Measurements from ENCODE around the gene ECI2.
"Not testable (repeated sequence)": the region's sequence is repeated elsewhere in the genome, so short reads cannot be mapped to it uniquely, and the experiment has no call there.

The ECI2 gene

GRCh38 chr6:4101298-4101697 lies 34.1 kb downstream of the ECI2 start:
- no peak overlapping the region for H3K27ac Mint-ChIP-seq

GRCh38 chr6:4100655-4101054 lies 34.7 kb downstream of the ECI2 start:
- Mint-ChIP-seq H3K4me1 (no peaks in the 10 kb centered on the region), H3K27ac (no peak overlapping the region), H3K9me3 (no peaks in the 10 kb centered on the region), H3K36me3 (ENCODE audit: low read depth) (no peaks in the 10 kb centered on the region), H3K4me3 (no peak overlapping the region), H3K27me3 (no peaks in the 10 kb centered on the region)
- DNase-seq (no peak), ATAC-seq (no peak)

More at GRCh38 chr6:4101298-4101697, 34.1 kb downstream of the ECI2 start:
- H3K9me3 Mint-ChIP-seq = no peaks in the 10 kb centered on the region
- no peak for ATAC-seq
- H3K4me3 Mint-ChIP-seq = no peak overlapping the region
- H3K27me3 Mint-ChIP-seq = no peaks in the 10 kb centered on the region
- no peaks in the 10 kb centered on the region for H3K36me3 Mint-ChIP-seq (ENCODE audit: low read depth)
- no peak for DNase-seq
- H3K4me1 Mint-ChIP-seq = no peaks in the 10 kb centered on the region

DNA sequence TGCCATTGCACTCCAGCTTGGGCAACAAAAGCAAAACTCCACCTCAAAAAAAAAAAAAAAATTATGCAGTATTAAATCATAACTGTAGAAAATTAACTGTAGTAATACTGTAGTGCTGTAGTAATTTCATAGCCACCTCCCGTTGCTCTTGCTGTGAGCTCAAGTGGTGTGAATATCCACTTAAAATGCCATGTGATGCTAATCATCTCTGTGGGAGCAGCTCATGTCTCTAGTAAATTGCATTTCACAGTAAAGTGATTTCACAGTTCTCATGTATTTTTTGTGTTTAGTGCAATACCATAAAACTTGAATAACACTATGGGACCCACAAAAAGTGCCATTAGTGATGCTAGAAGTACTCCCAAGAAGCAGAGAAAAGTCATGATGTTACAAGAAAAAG lies 42.1 kb downstream of the ECI2 start:
- Mint-ChIP-seq H3K9me3 (no peaks in the 10 kb centered on the region), H3K27me3 (no peaks in the 10 kb centered on the region), H3K4me3 (no peak overlapping the region), H3K4me1 (no peaks in the 10 kb centered on the region), H3K36me3 (ENCODE audit: low read depth) (no peaks in the 10 kb centered on the region), H3K27ac (no peak overlapping the region)
- ATAC-seq (no peak), DNase-seq (no peak)

GRCh38 chr6:4091941-4092340 lies 43.4 kb downstream of the ECI2 start:
- no peak for DNase-seq
- no peak overlapping the region for H3K27ac Mint-ChIP-seq
- no peak for ATAC-seq
- H3K36me3 Mint-ChIP-seq (ENCODE audit: low read depth) = no peaks in the 10 kb centered on the region
- H3K9me3 Mint-ChIP-seq = no peaks in the 10 kb centered on the region
- H3K27me3 Mint-ChIP-seq = no peaks in the 10 kb centered on the region
- no peaks in the 10 kb centered on the region for H3K4me1 Mint-ChIP-seq
- H3K4me3 Mint-ChIP-seq = no peak overlapping the region

- H3K27me3 Mint-ChIP-seq; H3K27ac Mint-ChIP-seq; H3K9me3 Mint-ChIP-seq; H3K4me1 Mint-ChIP-seq; ATAC-seq; DNase-seq; H3K36me3 Mint-ChIP-seq (ENCODE audit: low read depth); H3K4me3 Mint-ChIP-seq: not testable (repeated sequence)
Observed at GRCh38 chr6:4090043-4090442, 45.3 kb downstream of the ECI2 start.

DNA sequence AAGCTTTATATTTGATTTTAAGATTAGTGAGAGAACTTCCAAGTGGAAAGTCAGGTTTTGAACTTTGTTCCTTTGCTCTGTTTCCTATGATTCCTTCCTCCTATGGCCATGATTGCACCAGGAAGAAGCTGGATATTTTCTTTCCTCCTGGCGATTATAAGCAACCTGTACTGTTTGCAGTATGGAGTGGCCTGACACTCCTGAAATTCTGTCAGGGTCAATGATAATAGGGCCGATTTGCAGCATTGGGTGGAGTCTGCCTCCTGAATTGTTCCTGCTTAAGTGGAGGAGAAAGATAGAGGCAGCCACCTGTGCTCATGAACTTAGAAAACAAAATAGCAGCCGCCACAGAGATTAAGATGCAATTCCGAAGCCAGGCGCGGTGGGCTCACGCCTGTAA lies 46.7 kb downstream of the ECI2 start:
- H3K9me3 Mint-ChIP-seq = no peaks in the 10 kb centered on the region
- no peaks in the 10 kb centered on the region for H3K27me3 Mint-ChIP-seq
- no peaks in the 10 kb centered on the region for H3K36me3 Mint-ChIP-seq (ENCODE audit: low read depth)
- DNase-seq (no peak), ATAC-seq (no peak)
- no peaks in the 10 kb centered on the region for H3K4me1 Mint-ChIP-seq
- no peak overlapping the region for H3K27ac Mint-ChIP-seq
- H3K4me3 Mint-ChIP-seq = no peak overlapping the region

DNA sequence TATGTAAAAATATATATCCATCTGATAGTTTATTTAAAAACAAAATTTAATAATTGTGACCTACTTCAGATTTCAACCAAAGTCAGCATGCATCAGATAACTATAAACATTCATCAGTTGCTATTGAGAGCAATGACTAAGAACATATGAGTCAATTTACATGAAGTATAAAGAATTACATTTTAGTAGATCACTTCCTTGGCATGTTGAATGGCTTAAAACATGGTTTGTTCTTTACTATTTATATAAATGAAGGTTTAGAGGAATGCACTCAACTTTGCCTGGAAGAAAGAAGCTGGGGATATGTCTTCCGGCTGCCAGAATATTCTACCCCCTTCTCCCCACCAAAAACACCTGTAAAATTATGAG lies 50.1 kb downstream of the ECI2 start:
- Mint-ChIP-seq H3K27ac (no peak overlapping the region), H3K4me3 (no peak overlapping the region), H3K9me3 (no peaks in the 10 kb centered on the region), H3K4me1 (no peaks in the 10 kb centered on the region), H3K27me3 (no peaks in the 10 kb centered on the region), H3K36me3 (ENCODE audit: low read depth) (no peaks in the 10 kb centered on the region)
- ATAC-seq (no peak), DNase-seq (no peak)

- H3K27ac Mint-ChIP-seq = no peak overlapping the region
- DNase-seq = no peak
- H3K4me3 Mint-ChIP-seq = no peak overlapping the region
- H3K4me1 Mint-ChIP-seq = no peaks in the 10 kb centered on the region
- no peak for ATAC-seq
- H3K9me3 Mint-ChIP-seq = no peaks in the 10 kb centered on the region
- peaks cover under 1% of the 10 kb centered on the region for H3K27me3 Mint-ChIP-seq
- H3K36me3 Mint-ChIP-seq (ENCODE audit: low read depth) = no peaks in the 10 kb centered on the region
Observed at GRCh38 chr6:4084444-4085331, 50.7 kb downstream of the ECI2 start.

GRCh38 chr6:4078691-4079471 lies 56.5 kb downstream of the ECI2 start, which contains the start of gene FAM217A:
Gene FAM217A, minus strand, starts transcription at chr6:4079137. Its CDS starts 1,723 bp downstream, at chr6:4077414.
- ATAC-seq (no peak), DNase-seq (no peak)
- Mint-ChIP-seq H3K36me3 (ENCODE audit: low read depth) (no peaks in the 10 kb centered on the region), H3K27ac (no peak within 1 kb of the TSS), H3K27me3 (peaks cover 15% of the 10 kb centered on the region), H3K4me3 (no peak within 1 kb of the TSS), H3K4me1 (no peaks in the 10 kb centered on the region), H3K9me3 (no peaks in the 10 kb centered on the region)

DNA sequence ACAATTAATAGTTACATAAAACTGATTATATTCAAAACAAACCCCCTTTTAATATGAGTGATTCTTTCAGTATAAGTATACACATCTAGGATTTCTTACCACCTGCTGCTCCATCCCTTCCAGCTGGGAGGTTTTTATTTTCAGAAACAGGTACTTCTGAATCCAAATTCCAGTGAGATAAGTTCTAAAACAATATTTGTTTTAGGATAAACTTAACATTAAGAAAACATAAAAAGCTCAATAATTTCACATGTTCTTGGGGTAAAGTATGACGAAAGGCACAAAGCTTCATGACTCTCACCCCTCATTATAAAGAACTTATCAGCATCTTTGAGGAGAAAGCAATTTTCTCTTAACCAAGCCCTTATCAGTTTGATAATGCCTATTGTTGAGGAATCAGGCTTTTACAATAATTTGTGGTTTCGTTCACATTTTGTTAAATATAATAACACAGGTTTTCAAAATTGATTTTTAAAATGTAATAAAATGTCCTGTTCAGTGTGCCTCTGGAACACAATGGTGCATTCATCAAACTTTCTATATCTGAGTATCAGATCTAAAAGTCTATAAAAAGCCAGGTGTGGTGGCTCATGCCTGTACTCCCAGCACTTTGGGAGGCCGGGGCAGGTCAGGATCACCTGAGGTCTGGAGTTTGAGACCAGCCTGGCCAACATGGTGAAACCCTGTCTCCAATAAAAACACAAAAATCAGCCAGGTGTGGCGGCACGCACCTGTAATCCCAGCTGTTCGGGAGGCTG lies 60.7 kb downstream of the ECI2 start:
- ATAC-seq = no peak
- no peak overlapping the region for H3K4me3 Mint-ChIP-seq
- H3K27ac Mint-ChIP-seq = no peak overlapping the region
- no peaks in the 10 kb centered on the region for H3K9me3 Mint-ChIP-seq
- H3K4me1 Mint-ChIP-seq = no peaks in the 10 kb centered on the region
- DNase-seq = no peak
- no peaks in the 10 kb centered on the region for H3K36me3 Mint-ChIP-seq (ENCODE audit: low read depth)
- H3K27me3 Mint-ChIP-seq = peaks cover 14% of the 10 kb centered on the region

DNA sequence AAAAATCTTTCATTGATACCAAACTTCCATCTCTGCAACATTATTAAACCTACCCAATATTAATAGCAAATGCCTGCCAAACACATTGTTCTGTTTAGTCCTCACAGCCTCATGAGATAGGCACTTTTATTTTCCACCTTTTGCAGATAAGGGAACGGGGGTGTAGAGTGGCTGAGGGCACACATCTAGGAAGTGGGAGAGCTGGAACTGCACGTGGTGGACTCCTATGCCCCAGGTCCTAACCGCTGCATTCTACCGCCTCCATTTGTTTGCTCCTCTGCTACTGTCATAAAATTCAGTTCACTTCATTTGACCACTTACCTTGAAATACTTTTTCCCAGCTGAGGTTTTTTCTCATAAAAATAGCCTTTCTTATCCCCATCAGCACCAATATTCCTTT lies 64.0 kb downstream of the ECI2 start:
- Mint-ChIP-seq H3K4me3 (no peak overlapping the region), H3K27me3 (no peaks in the 10 kb centered on the region), H3K9me3 (no peaks in the 10 kb centered on the region), H3K4me1 (peaks cover 6% of the 10 kb centered on the region), H3K27ac (no peak overlapping the region), H3K36me3 (ENCODE audit: low read depth) (no peaks in the 10 kb centered on the region)
- ATAC-seq (no peak), DNase-seq (no peak)

DNA sequence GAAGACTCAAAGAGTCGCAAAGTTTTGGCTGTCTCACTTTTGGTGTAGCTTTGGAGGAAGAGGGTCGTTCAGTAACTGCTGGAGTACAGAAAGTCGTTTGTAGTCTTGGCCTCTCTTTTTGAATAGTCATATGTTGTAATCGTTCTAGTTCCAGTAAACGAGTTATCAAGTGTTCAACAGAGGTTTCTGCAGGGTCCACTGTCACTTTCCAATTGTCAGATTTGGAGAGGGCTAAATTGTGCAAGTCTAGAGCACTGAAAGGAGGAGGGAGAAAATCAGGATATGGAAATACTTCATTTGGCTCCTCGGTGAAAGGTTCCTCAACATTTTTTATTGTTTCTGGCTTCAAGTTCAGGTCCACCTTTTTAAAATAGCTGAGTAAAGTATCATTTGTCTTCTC lies 66.2 kb downstream of the ECI2 start:
- ATAC-seq (no peak), DNase-seq (no peak)
- Mint-ChIP-seq H3K4me1 (peaks cover 6% of the 10 kb centered on the region), H3K36me3 (ENCODE audit: low read depth) (peaks cover 15% of the 10 kb centered on the region), H3K4me3 (no peak overlapping the region), H3K27ac (no peak overlapping the region), H3K9me3 (no peaks in the 10 kb centered on the region), H3K27me3 (no peaks in the 10 kb centered on the region)

- H3K36me3 Mint-ChIP-seq (ENCODE audit: low read depth) = peaks cover 25% of the 10 kb centered on the region
- DNase-seq = no peak
- no peaks in the 10 kb centered on the region for H3K9me3 Mint-ChIP-seq
- H3K27me3 Mint-ChIP-seq = no peaks in the 10 kb centered on the region
- no peak overlapping the region for H3K4me3 Mint-ChIP-seq
- peak overlapping the region; percentile 8 for H3K27ac Mint-ChIP-seq
- peaks cover 6% of the 10 kb centered on the region for H3K4me1 Mint-ChIP-seq
- no peak for ATAC-seq
Observed at GRCh38 chr6:4067673-4068072, 67.7 kb downstream of the ECI2 start.

GRCh38 chr6:4066029-4066755 lies 69.2 kb downstream of the ECI2 start:
- DNase-seq (no peak), ATAC-seq (no peak)
- Mint-ChIP-seq H3K4me1 (peaks cover 6% of the 10 kb centered on the region), H3K27me3 (no peaks in the 10 kb centered on the region), H3K4me3 (no peak overlapping the region), H3K36me3 (ENCODE audit: low read depth) (peaks cover 29% of the 10 kb centered on the region), H3K27ac (peak overlapping the region; percentile 34), H3K9me3 (no peaks in the 10 kb centered on the region)

All from activated naive CD8-positive, alpha-beta T cell treated with anti-CD3 and anti-CD28 coated beads, Interleukin-2, amount 50 U/mL, for 24 hours (primary cell).